ENCODE results near the gene SUPT4H1. TPM values are rescaled to one million over a fixed set of nuclear protein-coding genes. Genes with fewer than 3 reads are reported as not detected.

SUPT4H1 gene
- total and polyA plus RNA-seq, 9 of the 15 experiments (the other 6 are each of a cell fraction or from before 2014, with no cell fraction given): 62.1 to 320 (median 117) TPM

DNA sequence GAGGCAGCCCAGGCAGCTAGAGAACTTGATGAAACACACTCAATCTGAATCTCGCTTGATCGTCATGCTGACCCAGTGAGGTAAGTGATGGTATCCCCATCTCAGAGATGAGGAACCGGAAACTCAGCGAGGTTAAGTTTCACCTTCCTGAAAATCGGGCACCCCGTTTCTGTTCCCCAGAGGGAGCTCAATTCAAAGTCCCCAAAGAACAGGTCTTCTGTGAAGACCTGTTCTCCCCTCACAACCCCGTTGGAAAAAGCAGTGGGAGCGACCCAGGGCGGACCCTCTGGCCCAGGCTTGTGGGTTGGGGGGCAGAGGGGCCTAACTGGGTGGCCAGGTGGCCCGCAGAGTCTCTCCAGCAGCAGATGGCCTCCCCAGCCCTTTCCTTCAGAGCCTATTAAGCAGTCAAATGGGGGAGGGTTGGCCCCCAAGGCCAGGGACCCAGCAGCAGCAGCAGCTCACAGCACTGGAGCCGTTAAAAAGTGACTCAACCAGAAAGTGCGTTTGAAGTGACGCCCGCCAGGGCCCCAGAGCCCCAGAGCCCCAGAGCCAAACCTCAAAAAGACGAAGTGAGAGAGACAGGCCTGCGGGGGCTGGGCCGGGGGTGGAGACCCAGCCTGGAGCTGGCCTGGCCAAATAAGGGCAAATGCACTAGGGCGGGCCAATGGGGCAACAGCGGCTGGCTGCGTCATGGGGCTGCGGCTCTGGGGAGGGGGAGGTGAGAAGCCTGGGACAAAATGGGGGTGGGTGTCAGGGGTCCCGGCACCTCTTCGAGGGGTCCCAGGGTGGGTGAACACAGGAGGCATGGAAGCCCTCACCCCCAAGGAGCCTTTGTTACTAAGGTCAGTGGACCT lies 14.2 kb downstream of the SUPT4H1 start (continued):
- TF ChIP-seq L3MBTL2 (IDR thresholded peaks at IDR 0.05): peak; percentile 72
- TF ChIP-seq ZNF347 (CRISPR knock-in tag; IDR thresholded peaks at IDR 0.05; ENCODE audit: low read depth): no peak
- TF ChIP-seq WHSC1 (IDR thresholded peaks at IDR 0.05; ENCODE audit: low read length): no peak
- TF ChIP-seq, protein P1, sequence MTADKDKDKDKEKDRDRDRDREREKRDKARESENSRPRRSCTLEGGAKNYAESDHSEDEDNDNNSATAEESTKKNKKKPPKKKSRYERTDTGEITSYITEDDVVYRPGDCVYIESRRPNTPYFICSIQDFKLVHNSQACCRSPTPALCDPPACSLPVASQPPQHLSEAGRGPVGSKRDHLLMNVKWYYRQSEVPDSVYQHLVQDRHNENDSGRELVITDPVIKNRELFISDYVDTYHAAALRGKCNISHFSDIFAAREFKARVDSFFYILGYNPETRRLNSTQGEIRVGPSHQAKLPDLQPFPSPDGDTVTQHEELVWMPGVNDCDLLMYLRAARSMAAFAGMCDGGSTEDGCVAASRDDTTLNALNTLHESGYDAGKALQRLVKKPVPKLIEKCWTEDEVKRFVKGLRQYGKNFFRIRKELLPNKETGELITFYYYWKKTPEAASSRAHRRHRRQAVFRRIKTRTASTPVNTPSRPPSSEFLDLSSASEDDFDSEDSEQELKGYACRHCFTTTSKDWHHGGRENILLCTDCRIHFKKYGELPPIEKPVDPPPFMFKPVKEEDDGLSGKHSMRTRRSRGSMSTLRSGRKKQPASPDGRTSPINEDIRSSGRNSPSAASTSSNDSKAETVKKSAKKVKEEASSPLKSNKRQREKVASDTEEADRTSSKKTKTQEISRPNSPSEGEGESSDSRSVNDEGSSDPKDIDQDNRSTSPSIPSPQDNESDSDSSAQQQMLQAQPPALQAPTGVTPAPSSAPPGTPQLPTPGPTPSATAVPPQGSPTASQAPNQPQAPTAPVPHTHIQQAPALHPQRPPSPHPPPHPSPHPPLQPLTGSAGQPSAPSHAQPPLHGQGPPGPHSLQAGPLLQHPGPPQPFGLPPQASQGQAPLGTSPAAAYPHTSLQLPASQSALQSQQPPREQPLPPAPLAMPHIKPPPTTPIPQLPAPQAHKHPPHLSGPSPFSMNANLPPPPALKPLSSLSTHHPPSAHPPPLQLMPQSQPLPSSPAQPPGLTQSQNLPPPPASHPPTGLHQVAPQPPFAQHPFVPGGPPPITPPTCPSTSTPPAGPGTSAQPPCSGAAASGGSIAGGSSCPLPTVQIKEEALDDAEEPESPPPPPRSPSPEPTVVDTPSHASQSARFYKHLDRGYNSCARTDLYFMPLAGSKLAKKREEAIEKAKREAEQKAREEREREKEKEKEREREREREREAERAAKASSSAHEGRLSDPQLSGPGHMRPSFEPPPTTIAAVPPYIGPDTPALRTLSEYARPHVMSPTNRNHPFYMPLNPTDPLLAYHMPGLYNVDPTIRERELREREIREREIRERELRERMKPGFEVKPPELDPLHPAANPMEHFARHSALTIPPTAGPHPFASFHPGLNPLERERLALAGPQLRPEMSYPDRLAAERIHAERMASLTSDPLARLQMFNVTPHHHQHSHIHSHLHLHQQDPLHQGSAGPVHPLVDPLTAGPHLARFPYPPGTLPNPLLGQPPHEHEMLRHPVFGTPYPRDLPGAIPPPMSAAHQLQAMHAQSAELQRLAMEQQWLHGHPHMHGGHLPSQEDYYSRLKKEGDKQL (CRISPR knock-in tag; IDR thresholded peaks at IDR 0.05; ENCODE audit: borderline replicate concordance): no peak
- TF ChIP-seq ETV1 (tag; conservative IDR thresholded peaks at IDR 0.05; ENCODE audit: low read depth): peak; percentile 25; the same call in 1 of the 2 replicates
- TF ChIP-seq ZZZ3 (IDR thresholded peaks at IDR 0.05): no peak
- no peak for TF ChIP-seq XRCC3 (IDR thresholded peaks at IDR 0.05)
- TF ChIP-seq MAFG (tag; conservative IDR thresholded peaks at IDR 0.05): no peak
- TF ChIP-seq RBM17 (IDR thresholded peaks at IDR 0.05; ENCODE audit: borderline replicate concordance, low read depth, low read length): no peak
- no peak for TF ChIP-seq RBM39 (optimal IDR thresholded peaks at IDR 0.05; ENCODE audit: low read depth, low read length)
- TF ChIP-seq, protein P2, sequence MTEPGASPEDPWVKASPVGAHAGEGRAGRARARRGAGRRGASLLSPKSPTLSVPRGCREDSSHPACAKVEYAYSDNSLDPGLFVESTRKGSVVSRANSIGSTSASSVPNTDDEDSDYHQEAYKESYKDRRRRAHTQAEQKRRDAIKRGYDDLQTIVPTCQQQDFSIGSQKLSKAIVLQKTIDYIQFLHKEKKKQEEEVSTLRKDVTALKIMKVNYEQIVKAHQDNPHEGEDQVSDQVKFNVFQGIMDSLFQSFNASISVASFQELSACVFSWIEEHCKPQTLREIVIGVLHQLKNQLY (CRISPR knock-in tag; conservative IDR thresholded peaks at IDR 0.05): no peak
- TF ChIP-seq ZNF232 (CRISPR knock-in tag; IDR thresholded peaks at IDR 0.05): 0 out of 2 replicates have a peak, but pooled peaks have one; percentile 25
- peak; percentile 75 for TF ChIP-seq ATF7 (IDR thresholded peaks at IDR 0.05)
- no peak; the same call in 1 of the 2 replicates for TF ChIP-seq KLF6 (CRISPR knock-in tag; IDR thresholded peaks at IDR 0.05; ENCODE audit: borderline replicate concordance)
- TF ChIP-seq PHTF2 (CRISPR knock-in tag; IDR thresholded peaks at IDR 0.05): no peak
- TF ChIP-seq, protein P3, sequence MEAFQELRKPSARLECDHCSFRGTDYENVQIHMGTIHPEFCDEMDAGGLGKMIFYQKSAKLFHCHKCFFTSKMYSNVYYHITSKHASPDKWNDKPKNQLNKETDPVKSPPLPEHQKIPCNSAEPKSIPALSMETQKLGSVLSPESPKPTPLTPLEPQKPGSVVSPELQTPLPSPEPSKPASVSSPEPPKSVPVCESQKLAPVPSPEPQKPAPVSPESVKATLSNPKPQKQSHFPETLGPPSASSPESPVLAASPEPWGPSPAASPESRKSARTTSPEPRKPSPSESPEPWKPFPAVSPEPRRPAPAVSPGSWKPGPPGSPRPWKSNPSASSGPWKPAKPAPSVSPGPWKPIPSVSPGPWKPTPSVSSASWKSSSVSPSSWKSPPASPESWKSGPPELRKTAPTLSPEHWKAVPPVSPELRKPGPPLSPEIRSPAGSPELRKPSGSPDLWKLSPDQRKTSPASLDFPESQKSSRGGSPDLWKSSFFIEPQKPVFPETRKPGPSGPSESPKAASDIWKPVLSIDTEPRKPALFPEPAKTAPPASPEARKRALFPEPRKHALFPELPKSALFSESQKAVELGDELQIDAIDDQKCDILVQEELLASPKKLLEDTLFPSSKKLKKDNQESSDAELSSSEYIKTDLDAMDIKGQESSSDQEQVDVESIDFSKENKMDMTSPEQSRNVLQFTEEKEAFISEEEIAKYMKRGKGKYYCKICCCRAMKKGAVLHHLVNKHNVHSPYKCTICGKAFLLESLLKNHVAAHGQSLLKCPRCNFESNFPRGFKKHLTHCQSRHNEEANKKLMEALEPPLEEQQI (IDR thresholded peaks at IDR 0.05): no peak
- TF ChIP-seq, protein P4, sequence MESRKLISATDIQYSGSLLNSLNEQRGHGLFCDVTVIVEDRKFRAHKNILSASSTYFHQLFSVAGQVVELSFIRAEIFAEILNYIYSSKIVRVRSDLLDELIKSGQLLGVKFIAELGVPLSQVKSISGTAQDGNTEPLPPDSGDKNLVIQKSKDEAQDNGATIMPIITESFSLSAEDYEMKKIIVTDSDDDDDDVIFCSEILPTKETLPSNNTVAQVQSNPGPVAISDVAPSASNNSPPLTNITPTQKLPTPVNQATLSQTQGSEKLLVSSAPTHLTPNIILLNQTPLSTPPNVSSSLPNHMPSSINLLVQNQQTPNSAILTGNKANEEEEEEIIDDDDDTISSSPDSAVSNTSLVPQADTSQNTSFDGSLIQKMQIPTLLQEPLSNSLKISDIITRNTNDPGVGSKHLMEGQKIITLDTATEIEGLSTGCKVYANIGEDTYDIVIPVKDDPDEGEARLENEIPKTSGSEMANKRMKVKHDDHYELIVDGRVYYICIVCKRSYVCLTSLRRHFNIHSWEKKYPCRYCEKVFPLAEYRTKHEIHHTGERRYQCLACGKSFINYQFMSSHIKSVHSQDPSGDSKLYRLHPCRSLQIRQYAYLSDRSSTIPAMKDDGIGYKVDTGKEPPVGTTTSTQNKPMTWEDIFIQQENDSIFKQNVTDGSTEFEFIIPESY (CRISPR knock-in tag; IDR thresholded peaks at IDR 0.05): no peak
